GM18858 (cell line): ENCODE data around the gene BICDL1.
A peak's percentile ranks its signal among the peaks of the same experiment; 100 is the strongest.
"Not testable (repeated sequence)": the region's sequence is repeated elsewhere in the genome, so short reads cannot be mapped to it uniquely, and the experiment has no call there.

ENCODE experiments used
- ATAC-seq: cut with Tn5 transposase; IDR thresholded peaks from one replicate; pipeline ENCODE4 v1.9.1; 2021; ENCODE audit not compliant: unreplicated experiment

BICDL1 gene, protein sequence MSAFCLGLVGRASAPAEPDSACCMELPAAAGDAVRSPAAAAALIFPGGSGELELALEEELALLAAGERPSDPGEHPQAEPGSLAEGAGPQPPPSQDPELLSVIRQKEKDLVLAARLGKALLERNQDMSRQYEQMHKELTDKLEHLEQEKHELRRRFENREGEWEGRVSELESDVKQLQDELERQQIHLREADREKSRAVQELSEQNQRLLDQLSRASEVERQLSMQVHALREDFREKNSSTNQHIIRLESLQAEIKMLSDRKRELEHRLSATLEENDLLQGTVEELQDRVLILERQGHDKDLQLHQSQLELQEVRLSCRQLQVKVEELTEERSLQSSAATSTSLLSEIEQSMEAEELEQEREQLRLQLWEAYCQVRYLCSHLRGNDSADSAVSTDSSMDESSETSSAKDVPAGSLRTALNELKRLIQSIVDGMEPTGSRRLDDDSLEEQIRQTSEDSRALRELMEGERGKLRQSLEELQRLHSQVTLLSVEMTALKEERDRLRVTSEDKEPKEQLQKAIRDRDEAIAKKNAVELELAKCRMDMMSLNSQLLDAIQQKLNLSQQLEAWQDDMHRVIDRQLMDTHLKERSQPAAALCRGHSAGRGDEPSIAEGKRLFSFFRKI

DNA sequence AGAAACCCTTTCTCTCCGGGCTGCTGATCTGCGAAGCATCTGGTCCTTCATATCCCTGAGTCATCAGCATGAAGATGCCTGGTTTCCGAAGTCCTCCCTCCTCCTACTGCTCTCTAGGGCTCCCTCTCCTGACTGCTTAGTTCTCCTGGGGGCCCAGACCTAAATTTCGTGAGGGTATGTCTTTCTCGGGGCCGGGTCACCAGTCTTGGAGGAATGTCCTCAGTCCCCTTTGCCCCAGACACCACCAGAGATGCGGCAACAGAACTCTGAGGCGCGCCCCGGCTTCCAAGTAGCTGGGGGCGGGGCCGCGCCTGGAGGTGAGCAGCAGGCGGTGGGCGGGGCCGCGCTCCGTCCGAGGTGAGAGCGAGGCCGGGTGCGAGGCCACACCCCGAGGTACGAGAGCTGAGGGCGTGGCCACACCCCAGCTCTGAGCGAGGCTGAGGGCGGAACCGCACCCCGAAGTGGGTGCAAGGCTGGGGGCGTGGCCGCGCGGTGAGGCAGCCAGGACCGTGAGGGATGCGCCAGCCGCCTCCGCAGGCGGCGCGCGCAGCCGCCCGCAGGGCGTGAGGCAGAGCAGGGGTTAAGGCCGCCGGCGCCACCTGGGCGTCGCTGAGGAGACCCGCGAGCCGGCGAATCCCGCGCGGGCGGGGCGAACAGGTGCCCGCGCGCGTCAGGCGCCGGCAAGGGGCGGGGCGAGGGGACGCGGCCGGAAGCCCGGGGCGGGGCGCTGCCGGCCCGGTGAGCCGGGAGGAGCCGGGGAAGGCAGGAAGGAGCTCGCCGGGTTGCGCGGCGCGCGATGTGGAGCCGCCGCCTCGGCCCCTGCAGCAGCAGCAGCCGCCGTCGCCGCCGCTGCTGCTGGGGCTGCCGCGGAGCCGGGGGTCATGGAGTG lies at the start of gene BICDL1:
Gene BICDL1 (plus strand): TSS at position 765 of the 889 bp plus-strand sequence. CDS start 633 bp downstream, outside the sequence.
- ATAC-seq: peak; percentile 72

DNA sequence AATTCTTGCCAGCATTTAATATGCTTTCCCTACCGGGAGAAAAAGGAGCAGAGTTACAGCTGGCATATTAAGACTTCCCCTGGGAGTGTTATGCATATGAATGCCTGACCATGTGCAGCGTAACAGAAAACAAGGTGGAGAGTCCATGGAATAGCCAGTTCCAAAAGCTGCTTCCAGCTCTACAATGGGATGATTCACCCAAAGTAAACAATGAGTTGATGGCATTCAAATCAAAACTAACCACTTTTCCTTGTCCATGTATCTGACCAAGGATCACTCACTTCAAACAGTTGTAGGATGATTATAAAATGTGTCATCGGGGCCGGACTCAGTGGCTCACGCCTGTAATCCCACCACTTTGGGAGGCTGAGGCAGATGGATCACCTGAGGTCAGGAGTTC lies 48.1 kb upstream of the BICDL1 start:
- no peak for ATAC-seq

DNA sequence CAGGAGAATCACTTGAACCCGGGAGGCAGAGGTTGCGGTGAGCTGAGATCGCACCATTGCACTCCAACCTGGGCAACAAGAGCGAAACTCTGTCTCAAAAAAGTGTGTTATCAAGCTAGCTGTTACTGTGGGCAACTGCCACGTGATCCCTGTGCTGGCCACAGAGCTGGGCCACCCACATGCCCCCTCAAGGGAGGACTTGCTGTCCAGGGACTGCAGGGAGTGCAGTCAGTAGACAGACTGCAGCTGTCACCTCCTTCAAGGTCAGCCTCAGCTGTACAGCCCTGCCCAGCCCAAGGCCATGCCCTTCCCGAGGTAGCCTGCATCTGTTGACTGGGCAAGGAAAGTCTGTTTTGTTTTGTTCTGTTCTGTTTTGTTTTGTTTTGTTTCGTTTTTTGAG lies 46.6 kb upstream of the BICDL1 start:
- no peak for ATAC-seq

DNA sequence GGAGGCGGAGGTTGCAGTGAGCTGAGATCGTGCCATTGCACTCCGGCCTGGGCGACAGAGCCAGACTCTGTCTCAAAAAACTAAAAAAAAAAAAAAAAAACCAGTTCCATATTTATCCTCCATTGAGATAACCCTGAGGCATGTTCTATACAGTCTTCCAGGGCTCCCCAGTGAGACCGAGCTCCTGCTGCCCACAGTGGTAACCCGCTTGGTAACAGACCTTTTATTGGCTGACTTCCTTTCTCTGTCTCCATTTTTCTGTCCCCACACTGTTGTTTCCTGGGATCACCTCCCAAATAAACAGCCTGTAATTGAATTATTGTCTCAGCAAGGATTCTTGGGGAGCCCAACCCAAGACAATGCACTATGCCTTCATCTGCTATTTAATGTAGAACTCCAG lies 42.8 kb upstream of the BICDL1 start:
- ATAC-seq: no peak

DNA sequence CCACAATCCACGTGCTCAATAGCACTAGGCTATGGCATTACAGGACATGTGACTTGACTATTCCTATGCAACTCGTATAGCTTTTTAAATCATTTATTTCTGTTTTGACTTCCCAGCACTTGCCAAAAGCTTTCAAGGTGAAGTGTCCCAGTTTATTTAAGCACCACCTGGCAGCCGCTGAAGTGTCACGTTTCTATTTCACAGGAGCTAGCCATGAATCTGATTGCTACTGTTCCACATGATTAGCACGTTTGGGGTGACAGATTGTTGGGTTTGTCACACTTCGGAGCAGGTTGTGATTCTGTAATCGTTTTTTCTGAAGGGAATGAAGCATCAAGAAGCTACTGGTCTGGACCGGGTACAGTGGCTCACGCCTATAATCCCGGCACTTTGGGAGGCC lies 39.9 kb upstream of the BICDL1 start:
- no peak for ATAC-seq

DNA sequence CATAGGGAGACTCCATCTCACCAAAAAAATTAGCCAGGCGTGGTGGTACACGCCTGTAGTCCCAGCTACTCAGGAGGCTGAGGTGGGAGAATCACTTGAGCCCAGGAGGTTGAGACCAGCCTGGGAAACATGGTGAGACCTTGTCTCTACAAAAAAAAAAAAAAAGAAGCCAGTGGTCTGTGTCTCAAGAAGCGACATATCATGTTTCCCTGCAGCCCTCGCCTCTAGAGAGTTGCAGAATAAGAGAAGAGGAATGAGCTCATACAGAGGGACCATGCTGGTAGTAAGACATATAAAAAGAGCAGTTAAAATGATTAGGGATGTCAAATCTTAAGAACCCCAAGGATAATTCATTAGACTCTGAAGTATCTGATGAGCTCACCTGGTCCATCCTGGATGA lies 39.4 kb upstream of the BICDL1 start:
- no peak for ATAC-seq

DNA sequence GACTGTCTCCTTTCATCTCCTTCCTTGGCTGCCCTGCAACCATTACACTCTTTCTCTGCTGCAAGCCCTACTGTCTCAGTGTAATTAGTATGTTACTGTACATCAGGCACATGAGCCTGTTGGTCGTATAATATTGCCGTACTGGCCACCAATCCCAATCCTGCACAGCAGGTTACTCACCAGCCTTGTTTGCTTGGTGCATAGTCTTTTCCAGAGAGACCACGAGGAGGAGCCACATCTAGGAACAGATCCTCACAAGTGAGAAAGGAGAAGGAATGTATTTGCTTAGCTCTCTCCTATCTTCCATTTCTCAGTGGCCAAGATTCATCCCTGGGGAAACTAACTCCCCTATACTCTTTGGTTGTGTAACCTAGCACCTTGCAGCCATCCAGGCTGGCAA lies 33.0 kb upstream of the BICDL1 start:
- ATAC-seq: no peak

DNA sequence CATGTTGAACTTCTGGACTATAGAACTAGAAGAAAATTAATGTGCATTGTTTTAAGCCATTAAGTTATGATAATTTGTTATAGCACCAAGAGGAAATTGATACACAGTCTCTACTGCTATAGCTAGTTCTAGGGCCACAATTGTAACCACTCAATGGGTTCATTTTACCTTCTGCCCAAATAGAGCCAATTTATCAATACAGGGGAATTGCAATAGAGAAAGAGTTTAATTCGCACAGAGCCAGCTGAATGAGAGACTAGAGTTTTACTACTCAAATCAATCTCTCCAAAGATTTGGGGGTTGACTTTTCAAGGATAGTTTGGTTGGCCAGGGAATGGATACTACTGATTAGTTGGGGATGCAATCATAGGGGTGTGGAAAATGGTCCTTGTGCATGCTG lies 31.9 kb upstream of the BICDL1 start:
- ATAC-seq: no peak

DNA sequence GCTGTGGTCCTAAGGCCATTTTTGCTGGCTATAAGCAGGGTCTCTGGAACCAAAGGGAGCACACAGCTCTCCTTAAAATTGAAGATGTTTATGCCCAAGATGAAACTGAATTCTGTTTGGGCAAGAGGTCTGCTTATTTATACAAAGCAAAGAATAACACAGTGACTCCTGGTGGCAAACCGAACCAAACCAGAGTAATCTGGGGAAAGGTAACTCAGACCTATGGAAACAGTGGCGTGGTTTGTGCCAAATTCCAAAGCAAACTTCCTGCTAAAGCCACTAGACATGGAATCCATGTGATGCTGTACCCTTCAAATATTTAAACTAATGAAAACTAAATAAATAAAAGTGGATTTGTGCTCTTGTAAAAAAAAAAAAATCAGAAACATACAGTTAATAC lies 29.6 kb upstream of the BICDL1 start:
- no peak for ATAC-seq

DNA sequence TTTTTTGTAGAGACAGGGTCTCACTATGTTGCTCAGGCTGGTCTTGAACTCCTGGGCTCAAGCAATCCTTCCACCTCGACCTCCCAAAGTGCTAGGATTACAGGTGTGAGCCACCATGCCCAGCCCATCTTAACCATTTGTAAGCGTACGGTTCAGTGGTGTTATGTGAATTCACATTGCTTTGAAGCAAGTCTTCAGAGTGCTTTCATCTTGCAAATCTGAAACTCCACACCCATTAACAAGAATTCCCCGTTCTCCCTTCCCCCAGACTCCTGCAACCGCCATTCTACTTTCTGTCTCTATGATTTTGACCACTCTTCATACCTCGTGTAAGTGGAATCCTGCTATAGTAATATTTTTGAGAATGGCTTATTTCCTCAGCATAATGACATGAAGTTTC lies 24.9 kb upstream of the BICDL1 start:
- ATAC-seq: no peak

DNA sequence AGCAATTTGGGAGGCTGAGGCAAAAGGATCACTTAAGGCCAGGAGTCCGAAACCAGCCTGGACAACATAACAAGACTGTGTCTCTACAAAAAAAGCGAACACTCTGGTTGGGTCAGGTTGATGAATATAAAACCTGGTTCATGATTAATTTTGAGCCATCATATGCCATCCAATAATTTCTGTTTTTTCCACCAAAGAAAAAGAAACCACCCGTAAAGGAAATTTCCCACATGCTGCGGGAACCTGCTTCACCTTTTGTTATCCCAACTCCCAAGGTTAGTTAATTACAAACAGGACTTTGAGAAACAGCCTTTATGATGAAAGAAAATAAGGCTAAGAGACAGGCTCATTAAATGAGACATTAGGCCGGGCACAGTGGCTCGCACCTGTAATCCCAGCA lies 24.1 kb upstream of the BICDL1 start:
- no peak for ATAC-seq

DNA sequence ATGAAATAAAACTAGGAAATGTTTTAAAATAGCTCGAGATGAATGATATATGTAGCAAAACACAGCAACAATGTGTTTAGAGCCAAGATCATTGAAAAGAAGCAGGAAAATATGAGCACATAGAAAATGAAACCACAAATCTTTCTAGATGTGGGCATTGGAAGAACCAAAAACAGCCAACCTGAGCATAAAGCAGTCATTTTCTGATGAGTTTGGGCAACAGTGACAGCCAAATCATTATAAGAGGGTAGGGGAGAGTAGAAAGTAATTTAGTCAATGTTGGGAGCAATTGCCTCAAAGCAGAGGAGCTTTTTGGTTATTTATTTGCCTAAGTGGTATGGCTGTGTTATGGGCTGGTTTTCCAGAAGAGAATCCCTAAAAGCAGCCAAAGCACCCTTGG lies 8.8 kb upstream of the BICDL1 start:
- no peak for ATAC-seq

DNA sequence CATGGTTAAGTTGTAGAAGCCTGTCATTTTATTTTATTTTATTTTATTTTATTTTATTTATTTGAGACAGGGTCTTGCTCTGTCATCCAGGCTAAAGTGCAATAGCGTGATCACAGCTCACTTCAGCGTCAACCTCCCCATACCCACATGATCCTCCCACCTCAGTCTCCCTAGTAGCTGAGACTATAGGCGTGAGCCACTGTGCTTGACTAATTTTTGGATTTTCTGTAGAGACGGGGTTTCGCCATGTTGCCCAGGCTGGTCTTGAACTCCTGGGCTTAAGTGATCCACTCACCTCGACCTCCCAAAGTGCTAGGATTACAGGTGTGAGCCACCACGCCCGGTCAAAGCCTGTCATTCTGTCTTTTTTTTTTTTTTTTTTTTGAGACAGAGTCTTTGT lies 8.3 kb upstream of the BICDL1 start:
- ATAC-seq: not testable (repeated sequence)

DNA sequence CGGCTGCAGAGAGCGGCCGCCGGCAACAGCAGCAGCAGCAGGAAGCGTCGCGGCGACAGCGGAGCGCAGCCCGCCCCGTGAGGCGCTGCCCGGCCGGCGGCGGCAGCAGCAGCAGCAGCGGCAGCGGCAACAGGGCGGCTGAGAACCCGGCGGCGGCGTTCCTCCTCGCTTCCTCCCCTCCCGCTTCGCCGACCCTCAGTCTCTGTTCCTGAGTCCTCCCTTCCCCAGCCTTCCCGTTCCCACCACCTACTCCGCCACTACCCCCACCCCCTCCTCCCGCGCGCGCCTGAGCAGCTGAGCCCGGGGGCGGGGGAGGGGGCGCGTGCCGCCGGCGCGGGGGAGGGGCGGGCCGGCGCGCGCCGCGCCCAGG lies 310 bp downstream of the BICDL1 start:
- ATAC-seq: no peak

DNA sequence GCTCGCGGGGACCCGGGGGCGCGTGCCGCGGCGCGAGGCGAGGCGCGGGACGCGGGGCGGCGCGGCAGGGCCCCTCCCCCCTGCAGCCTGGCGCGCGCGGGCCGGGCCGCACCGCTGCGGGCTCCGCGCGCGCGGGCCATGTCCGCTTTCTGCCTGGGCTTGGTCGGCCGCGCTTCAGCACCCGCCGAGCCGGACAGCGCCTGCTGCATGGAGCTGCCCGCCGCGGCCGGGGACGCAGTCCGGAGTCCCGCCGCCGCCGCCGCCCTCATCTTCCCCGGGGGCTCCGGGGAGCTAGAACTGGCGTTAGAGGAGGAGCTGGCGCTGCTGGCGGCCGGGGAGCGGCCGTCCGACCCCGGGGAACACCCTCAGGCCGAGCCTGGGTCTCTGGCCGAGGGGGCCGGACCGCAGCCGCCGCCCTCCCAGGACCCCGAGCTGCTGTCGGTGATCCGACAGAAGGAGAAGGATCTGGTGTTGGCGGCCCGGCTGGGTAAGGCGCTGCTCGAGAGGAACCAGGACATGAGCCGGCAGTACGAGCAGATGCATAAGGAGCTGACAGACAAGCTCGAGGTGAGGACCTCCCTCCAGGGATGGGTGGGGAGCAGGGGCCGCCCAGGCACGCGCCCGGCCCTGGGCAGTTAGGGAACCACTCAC lies 820 bp downstream of the BICDL1 start:
- ATAC-seq: no peak

DNA sequence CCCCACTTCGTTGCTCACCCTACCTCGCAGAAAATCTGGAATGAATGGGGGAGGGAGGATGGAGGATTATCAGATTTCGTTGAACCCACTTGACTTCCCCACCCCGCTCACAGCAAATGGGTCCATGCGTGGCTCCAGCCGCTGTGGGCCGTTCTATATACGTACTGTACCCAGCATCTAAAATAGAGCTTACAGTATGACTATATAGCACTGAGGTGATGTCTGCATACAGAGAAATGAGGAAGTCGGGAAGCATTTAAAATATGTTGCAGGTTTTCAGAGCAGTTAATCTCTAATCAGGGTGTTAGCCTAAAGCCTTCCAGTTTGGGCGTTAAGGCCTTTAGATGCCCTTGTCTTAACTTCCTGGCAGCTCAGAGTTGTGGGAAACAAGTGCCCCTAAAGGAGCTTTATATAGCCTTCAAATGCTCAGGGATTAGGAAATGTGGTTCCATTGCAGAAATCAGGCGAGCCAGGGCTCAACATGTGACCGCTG lies 1.4 kb downstream of the BICDL1 start:
- ATAC-seq: no peak

DNA sequence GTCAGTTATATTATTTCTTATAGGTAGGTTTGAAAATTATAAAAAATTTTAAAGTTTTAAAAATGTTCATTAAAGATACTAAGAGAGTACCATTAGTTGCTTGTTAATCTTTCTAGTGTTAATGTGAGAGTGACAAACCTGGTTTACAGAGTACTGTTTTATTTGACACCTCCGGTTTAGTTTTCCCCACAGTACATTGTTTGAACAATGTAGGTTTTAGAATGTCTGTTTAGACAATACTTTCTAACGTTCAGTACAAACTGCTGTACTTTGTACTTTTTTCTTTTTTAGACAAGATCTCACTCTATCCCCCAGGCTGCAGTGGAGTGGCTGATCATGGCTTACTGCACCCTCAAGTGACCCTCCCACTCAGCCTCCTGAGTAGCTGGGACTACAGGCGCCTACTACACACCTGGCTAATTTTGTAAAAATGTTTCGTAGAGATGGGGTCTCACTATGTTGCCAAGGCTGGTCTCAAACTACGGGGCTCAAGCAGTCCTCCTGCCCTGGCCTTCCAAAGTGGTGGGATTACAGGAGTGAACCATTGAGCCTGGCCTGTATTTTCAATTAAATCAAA lies 3.2 kb downstream of the BICDL1 start:
- no peak for ATAC-seq

DNA sequence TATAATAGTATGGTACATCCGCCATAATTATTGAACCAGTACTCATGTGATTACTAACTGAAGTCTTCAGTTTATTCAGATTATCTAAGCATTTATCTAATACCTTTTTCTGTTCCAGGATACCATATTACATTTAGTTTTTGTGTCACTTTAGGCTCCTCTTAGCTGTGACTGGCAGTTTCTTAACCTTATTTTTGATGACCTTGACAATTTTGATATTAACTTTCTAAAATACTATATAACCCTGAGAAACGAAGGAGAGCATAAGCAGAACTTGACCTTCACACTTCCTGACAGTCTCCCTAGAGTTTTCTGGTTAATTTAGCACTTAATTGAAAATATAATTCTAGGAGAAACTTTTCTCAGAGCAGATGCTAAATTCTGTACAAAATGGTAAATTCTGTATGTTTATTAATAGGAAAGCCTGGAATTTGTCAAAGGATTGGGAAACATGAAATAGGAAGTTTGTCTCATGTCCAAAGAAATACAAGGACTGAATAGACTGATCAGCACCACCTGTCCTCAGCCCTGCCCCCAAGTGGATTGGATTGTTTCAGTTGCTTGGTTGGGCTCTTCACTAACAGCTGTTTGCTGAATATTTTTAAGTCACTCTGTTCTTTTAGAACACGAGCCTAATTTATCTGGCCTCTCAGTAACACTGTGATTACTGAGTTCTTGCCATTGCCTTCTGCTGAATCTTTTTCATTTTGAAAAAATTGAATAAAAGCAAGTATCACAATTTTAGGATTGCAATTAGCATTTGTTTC lies 6.0 kb downstream of the BICDL1 start:
- ATAC-seq: no peak

DNA sequence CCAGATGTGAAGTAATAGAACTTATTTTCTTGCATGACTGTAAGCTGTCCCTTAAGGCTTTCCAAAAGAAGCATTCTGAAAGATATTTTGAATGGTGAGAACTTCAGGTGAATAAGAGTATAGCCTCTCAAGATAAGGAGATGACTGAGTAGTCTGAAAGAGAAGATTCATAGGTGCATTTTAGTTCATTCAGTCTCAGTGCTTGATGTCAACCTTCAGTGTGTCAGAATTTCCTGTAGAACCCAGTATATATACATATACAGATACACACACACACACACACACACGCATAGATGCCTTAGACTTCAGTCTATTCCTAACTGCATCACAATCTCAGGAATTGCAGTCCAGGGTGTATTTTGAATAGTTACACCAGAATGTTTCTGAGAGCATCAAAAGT lies 7.4 kb downstream of the BICDL1 start:
- no peak for ATAC-seq
